BLaER1 treated with 17β-estradiol and CSF1 and Interleukin-3, amounts not matched to agents 10 nM and 100 nM (cell line): Measurements from ENCODE around the gene UCKL1.

ENCODE experiments used
- H3K27ac ChIP-seq, 11 experiments: shearing (Covaris generic); formaldehyde crosslinking; 2 replicates each; pipeline ENCODE4 v1.8.1; 2022
- H3K27me3 ChIP-seq, 11 experiments: shearing (Covaris generic); formaldehyde crosslinking; 2 replicates each; pipeline ENCODE4 v1.8.1; 2022
- H3K36me3 ChIP-seq, 11 experiments: shearing (Covaris generic); formaldehyde crosslinking; 2 replicates each; pipeline ENCODE4 v1.8.1; 2022
- H3K4me1 ChIP-seq, 10 experiments: shearing (Covaris generic); formaldehyde crosslinking; 2 replicates each; pipeline ENCODE4 v1.8.1; 2022
- H3K4me2 ChIP-seq, 11 experiments: shearing (Covaris generic); formaldehyde crosslinking; 2 replicates each; pipeline ENCODE4 v1.8.1; 2022
- H3K4me3 ChIP-seq, 10 experiments: shearing (Covaris generic); formaldehyde crosslinking; 2 replicates each; pipeline ENCODE4 v1.8.1; 2022
- H3K9ac ChIP-seq, 11 experiments: shearing (Covaris generic); formaldehyde crosslinking; 2 replicates each; pipeline ENCODE4 v1.8.1; 2022
- H3K9me3 ChIP-seq, 11 experiments: shearing (Covaris generic); formaldehyde crosslinking; replicated peaks in 1 of 11; 2 replicates each; pipeline ENCODE4 v1.8.1; 2022
- H4K20me1 ChIP-seq, 11 experiments: shearing (Covaris generic); formaldehyde crosslinking; 2 replicates each; pipeline ENCODE4 v1.8.1; 2022
- Cebpa-rat ChIP-seq, 11 experiments: shearing (Covaris generic); IDR thresholded peaks; 2 replicates each; pipeline ENCODE4 v1.8.1; 2022

The UCKL1 gene

DNA sequence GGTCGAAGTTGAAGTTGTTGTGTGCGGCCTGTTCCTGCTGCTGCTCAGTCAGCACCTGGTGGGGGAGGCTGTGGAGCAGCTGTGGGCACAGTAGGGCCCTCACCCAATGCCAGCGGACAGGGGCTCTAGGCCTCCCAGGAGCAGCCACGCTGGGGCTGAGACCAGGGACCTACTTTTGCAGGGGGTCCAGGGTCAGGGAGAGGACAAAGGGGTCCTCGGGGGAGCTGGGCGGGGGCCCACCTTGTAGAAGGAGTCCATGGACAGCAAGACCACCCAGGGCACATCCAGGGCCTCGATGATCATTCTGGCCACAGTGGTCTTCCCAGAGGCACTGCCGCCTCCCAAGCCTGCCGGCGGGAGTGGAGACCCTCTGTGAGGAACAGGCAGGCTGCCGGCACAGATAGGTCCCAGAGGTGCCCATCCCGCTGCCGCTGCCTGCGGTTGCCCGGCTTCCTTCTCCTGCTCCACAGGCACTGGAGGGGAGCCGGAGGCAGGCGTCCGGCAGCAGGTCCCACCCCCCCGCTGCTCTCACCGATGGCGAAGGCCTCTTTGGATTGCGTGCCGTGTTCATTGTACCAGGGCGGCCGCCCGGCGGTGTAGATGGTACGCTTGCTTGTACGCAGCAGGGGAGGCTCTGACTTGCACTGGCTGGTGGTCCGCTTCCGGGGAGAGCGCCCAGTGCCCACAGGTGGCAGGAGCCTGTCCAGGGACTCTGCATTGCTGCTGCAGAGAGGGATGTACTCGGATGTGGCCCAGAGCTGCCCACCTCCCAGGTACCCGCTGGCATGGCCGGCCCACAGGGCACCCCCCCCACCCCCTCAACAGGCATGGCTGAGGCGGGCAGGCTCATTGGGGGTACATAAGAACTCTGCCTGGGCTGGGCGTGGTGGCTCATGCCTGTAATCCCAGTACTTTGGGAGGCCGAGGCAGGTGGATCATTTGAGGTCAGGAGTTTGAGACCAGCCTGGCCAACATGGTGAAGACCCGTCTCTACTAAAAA lies 10.0 kb downstream of the UCKL1 start:
- Histone ChIP-seq H3K27me3 (no peaks in the 10 kb centered on the region), H4K20me1 (peaks cover 93 to 96% (median 95%) of the 10 kb centered on the region in 11 experiments), H3K4me1 (peaks cover 62 to 71% (median 66%) of the 10 kb centered on the region in 10 experiments), H3K4me3 (no peak overlapping the region), H3K4me2 (no peak overlapping the region; a peak in 1 of 22 replicates), H3K36me3 (peaks cover 37 to 54% (median 44%) of the 10 kb centered on the region in 11 experiments), H3K9ac (no peak overlapping the region), H3K9me3 (no peaks in the 10 kb centered on the region), H3K27ac (no peak overlapping the region)
- TF ChIP-seq Cebpa-rat (IDR thresholded peaks at IDR 0.05) = no peak

DNA sequence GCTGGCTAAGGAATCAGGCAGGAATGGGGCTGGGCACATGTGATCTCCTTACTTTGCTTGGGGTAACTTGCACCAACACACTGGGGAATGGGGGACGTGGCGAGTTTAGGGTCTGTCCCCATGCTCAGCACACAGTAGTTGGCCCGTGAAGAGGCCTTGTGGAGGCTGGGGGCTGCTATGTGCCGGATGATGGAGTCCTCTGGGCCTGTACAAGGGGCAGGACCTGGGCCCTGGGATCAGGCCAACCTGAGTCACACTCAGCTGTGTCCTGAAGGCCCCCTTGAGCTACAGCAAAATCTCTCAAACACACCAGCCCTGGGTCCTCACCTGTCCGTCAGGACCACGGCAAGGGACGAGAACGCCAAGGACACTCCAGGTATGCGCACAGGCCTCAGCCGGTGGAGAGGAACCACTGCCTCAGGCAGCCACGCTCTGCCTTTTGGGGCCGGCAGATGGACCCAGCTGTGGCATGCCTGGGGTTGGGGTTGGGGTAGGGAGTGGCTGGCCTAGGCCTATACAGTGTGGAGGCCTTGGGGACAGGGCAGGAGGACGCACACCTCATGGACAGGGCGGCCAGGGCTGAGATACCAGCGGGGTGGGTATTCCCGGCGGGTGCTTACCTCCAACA lies 11.1 kb downstream of the UCKL1 start:
- H3K36me3 ChIP-seq = peaks cover 48 to 60% (median 55%) of the 10 kb centered on the region in 11 experiments

DNA sequence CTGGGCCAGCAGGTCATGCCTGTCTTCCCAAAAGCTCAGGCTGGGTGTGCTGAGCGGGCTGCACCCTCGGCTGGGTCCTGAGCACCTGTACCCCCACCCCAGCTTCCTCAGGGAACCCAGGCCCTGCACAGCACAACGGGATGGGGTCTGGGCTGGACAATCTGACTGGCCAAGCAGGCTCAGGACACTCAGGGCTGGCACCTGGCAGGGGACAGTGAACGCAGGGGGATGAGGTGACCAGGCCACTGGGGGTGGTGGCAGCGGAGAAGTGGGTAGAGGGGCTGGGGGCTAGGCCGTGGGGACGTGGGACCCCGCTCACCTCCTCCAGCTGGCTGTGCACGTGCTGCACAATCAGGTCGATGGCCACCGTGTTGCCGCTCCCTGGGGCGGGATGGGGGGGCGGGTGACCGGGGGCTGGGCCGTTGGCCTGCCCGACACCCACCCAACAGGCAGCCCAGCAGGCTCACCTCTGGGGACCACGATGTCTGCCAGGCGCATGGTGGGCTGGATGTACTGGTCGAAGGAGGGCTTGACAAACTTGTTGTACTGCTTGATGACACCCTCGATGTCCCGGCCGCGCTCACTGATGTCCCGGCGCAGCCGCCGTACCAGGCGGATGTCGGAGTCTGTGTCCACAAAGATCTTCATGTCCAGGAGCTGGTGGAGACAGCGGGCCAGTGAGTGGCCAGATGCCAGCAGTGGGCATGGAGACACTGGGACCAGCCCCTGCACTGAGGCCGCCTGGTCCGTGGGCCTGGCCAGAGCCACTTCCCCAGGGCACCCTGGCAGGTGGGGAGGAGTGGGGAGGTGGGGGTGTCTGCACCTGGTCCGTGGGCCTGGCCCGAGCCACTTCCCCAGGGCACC lies 11.9 kb downstream of the UCKL1 start:
- Histone ChIP-seq H3K36me3 (peaks cover 53 to 69% (median 62%) of the 10 kb centered on the region in 11 experiments), H3K27ac (no peak overlapping the region)

More for the DNA sequence above, 11.1 kb downstream of the UCKL1 start:
- H4K20me1 ChIP-seq = peaks cover 93 to 96% (median 95%) of the 10 kb centered on the region in 11 experiments
- no peaks in the 10 kb centered on the region for H3K9me3 ChIP-seq
- H3K4me3 ChIP-seq = no peak overlapping the region
- no peak overlapping the region for H3K4me2 ChIP-seq
- no peak for TF ChIP-seq Cebpa-rat (IDR thresholded peaks at IDR 0.05)
- peaks cover 62 to 71% (median 66%) of the 10 kb centered on the region in 10 experiments for H3K4me1 ChIP-seq
- H3K9ac ChIP-seq = peak overlapping the region in 2 of 11 experiments; percentile 18 to 44; a peak in 2 of 22 replicates
- no peaks in the 10 kb centered on the region for H3K27me3 ChIP-seq
- no peak overlapping the region for H3K27ac ChIP-seq

DNA sequence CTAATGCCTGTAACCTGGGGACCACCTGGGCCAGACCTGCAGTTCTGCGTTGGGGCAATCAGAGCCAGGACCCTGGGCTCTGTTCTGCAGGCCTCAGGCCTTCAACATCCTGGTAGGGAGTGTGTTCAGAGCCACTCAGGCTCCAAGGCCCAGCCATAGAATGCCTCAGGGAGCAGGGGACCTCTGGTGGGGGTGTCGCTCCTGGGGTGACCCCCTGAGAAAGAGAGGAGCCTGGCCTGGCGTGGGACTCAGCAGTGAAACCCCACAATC lies 12.5 kb downstream of the UCKL1 start:
- peaks cover 58 to 74% (median 67%) of the 10 kb centered on the region in 11 experiments for H3K36me3 ChIP-seq
- H3K4me1 ChIP-seq = peaks cover 50 to 65% (median 57%) of the 10 kb centered on the region in 10 experiments
- H3K9ac ChIP-seq = peak overlapping the region in 3 of 11 experiments; percentile 50 to 56 (median 54); a peak in 3 of 22 replicates
- no peak for TF ChIP-seq Cebpa-rat (IDR thresholded peaks at IDR 0.05)
- peak overlapping the region in 1 of 11 experiments; percentile 67; a peak in 1 of 22 replicates for H3K27ac ChIP-seq
- H3K9me3 ChIP-seq = no peaks in the 10 kb centered on the region; a peak in 1 of 22 replicates
- peak overlapping the region in 3 of 11 experiments; percentile 9 to 73 (median 70); a peak in 1 of 22 replicates for H3K4me2 ChIP-seq
- H3K27me3 ChIP-seq = no peaks in the 10 kb centered on the region
- peaks cover 93 to 96% (median 95%) of the 10 kb centered on the region in 11 experiments for H4K20me1 ChIP-seq
- H3K4me3 ChIP-seq = no peak overlapping the region

More for the DNA sequence above, 11.9 kb downstream of the UCKL1 start:
- H3K4me2 ChIP-seq = no peak overlapping the region
- no peaks in the 10 kb centered on the region for H3K9me3 ChIP-seq
- H4K20me1 ChIP-seq = peaks cover 93 to 96% (median 95%) of the 10 kb centered on the region in 11 experiments
- no peaks in the 10 kb centered on the region for H3K27me3 ChIP-seq
- H3K9ac ChIP-seq = peak overlapping the region in 1 of 11 experiments; percentile 54; a peak in 3 of 22 replicates
- H3K4me3 ChIP-seq = no peak overlapping the region
- H3K4me1 ChIP-seq = peaks cover 56 to 66% (median 61%) of the 10 kb centered on the region in 10 experiments
- TF ChIP-seq Cebpa-rat (IDR thresholded peaks at IDR 0.05) = no peak

DNA sequence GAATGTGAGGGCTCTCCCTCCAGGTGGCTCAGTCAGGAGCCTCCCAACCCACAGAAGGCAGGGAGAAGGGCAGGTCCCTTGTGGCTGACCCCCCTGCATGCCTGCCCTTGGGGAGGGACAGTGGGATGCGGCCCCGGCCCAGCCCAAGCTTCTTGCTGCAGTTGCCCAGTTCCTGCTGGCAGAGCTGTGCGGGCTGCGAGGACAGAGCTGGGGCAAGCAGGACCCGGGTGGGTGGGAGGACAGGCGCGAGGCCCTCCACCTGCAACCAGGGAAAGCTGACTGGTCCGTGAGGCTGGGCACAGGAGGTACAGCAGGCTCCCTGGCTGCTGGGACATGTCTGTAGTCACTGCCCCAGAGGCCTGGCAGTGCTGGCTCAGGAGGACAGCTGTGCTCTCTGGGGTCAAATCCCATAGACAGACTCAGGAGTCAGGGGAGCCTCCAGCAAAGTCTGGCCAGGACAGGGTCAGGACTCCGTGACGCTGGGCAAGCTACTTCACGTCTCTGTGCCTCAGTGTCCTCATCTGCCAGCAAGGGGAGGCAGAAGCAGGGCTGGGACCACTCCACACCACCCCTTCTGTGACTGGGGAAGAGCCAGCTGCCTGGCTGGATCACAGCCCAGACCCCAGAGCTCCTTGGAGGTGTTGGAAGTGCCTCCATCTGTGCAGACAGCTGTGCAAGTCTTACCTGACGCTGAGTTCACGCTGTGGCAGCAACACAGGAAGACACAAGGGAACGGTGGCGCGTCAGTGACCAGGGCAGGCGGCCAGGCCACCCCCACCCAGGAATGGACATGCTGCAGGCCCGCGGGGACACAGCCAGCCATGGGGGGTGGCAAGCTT lies 13.0 kb downstream of the UCKL1 start:
- H4K20me1 ChIP-seq = peaks cover 91 to 95% (median 94%) of the 10 kb centered on the region in 11 experiments
- no peaks in the 10 kb centered on the region; a peak in 1 of 22 replicates for H3K9me3 ChIP-seq
- H3K27ac ChIP-seq = peak overlapping the region in 9 of 11 experiments; percentile 48 to 78 (median 65); a peak in 15 of 22 replicates
- peak overlapping the region in 2 of 10 experiments; percentile 39 to 40; a peak in 3 of 20 replicates for H3K4me3 ChIP-seq
- H3K36me3 ChIP-seq = peaks cover 60 to 78% (median 71%) of the 10 kb centered on the region in 11 experiments
- H3K27me3 ChIP-seq = no peaks in the 10 kb centered on the region
- peaks cover 44 to 61% (median 51%) of the 10 kb centered on the region in 10 experiments for H3K4me1 ChIP-seq
- H3K9ac ChIP-seq = peak overlapping the region in 10 of 11 experiments; percentile 3 to 67 (median 53); a peak in 15 of 22 replicates
- peak overlapping the region; percentile 49 to 87 (median 73); a peak in 21 of 22 replicates for H3K4me2 ChIP-seq
- TF ChIP-seq Cebpa-rat (IDR thresholded peaks at IDR 0.05) = no peak

DNA sequence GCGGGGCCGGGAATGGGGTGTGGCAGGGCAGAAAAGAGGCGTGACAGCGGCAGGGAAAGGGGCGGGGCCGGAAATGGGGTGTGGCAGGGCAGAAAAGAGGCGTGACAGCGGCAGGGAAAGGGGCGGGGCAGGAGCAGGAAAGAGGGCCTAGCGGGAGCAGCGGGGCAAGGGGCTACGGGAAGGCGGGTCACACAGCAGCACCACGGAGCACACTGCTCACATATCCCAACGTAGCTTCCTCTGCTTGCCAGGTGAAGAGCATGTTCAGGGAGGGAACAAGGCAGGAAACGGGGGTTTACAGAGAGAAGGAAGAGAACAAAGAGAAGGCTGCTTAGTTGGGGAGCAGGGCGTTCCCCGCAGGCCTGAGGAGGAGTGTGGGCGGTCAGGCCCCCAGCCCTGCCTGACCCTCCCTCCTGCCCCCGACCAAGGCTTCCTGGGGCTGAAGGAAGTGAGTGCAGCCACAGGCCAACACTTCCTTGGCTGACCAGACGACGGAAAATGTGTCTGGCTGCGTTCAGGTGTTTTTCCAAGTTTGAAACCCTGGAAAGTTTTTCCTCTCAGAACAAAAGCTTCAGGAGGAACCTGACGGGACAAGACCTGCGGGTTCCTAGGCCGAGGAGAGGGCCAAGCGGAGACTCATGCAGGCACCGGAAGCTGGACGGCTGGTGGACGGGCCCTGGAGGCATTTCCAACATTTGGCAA lies 13.8 kb downstream of the UCKL1 start:
- peaks cover 91 to 95% (median 94%) of the 10 kb centered on the region in 11 experiments for H4K20me1 ChIP-seq
- TF ChIP-seq Cebpa-rat (IDR thresholded peaks at IDR 0.05) = no peak
- no peaks in the 10 kb centered on the region; a peak in 1 of 22 replicates for H3K9me3 ChIP-seq
- no peaks in the 10 kb centered on the region for H3K27me3 ChIP-seq
- H3K4me2 ChIP-seq = peak overlapping the region; percentile 49 to 87 (median 73)
- H3K4me3 ChIP-seq = peak overlapping the region in 2 of 10 experiments; percentile 39 to 40; a peak in 5 of 20 replicates
- peaks cover 64 to 86% (median 79%) of the 10 kb centered on the region in 11 experiments for H3K36me3 ChIP-seq
- H3K27ac ChIP-seq = peak overlapping the region in 9 of 11 experiments; percentile 48 to 78 (median 65); a peak in 17 of 22 replicates
- H3K4me1 ChIP-seq = peaks cover 37 to 53% (median 44%) of the 10 kb centered on the region in 10 experiments
- peak overlapping the region in 10 of 11 experiments; percentile 3 to 67 (median 53); a peak in 15 of 22 replicates for H3K9ac ChIP-seq
